GM18498 (cell line): ENCODE data around the gene CT45A6.
"Not testable (repeated sequence)": the region's sequence is repeated elsewhere in the genome, so short reads cannot be mapped to it uniquely, and the experiment has no call there.

Experiments used
- ATAC-seq: cut with Tn5 transposase; IDR thresholded peaks from one replicate; pipeline ENCODE4 v1.9.1; 2021; ENCODE audit warnings: mild to moderate bottlenecking, moderate library complexity; ENCODE audit not compliant: unreplicated experiment

Gene CT45A6

GRCh38 chrX:135802687-135803086 is at the start of gene CT45A6:
Gene CT45A6 (minus strand): TSS chrX:135802787. CDS start chrX:135798993, 3,794 bp downstream.
- not testable (repeated sequence) for ATAC-seq

- not testable (repeated sequence) for ATAC-seq
Observed at GRCh38 chrX:135837180-135837579, 34.6 kb upstream of the CT45A6 start, which contains the start of gene CT45A7. Gene CT45A7 (minus strand): TSS chrX:135837280. CDS start chrX:135833533, 3,747 bp downstream.

GRCh38 chrX:135819912-135820311 is 17.3 kb upstream of the CT45A6 start, which contains the start of gene CT45A2:
Gene CT45A2 (minus strand): TSS chrX:135820012. CDS start chrX:135816265, 3,747 bp downstream.
- ATAC-seq = not testable (repeated sequence)

- ATAC-seq = not testable (repeated sequence)
Observed at GRCh38 chrX:135785403-135785802, 17.2 kb downstream of the CT45A6 start, which contains the start of gene CT45A5. Gene CT45A5 (minus strand): TSS chrX:135785503. CDS start chrX:135781729, 3,774 bp downstream.

GRCh38 chrX:135768091-135768490 is 34.5 kb downstream of the CT45A6 start, which contains the start of gene CT45A3:
Gene CT45A3 (minus strand): TSS chrX:135768191. CDS start chrX:135764444, 3,747 bp downstream.
- not testable (repeated sequence) for ATAC-seq

GRCh38 chrX:135744739-135745138 is 57.8 kb downstream of the CT45A6 start:
- not testable (repeated sequence) for ATAC-seq
